WTC11 (cell line): ENCODE measurements around the gene TIMP2. TPM values are rescaled to one million over a fixed set of nuclear protein-coding genes. Genes with fewer than 3 reads are reported as not detected.

Experiments used
- ATAC-seq: fragments of 200-7000 bp; cut with Tn5 transposase; 2 replicates; pipeline ENCODE4 v1.10.0; 2021; ENCODE audit warnings: mild to moderate bottlenecking, moderate library complexity
- CTCF ChIA-PET: fragments of 300-600 bp; sonication (Branson Sonifier 250); formaldehyde crosslinking; loops from one replicate; lab custom pipeline; 2021; ENCODE audit warnings: antibody characterized with exemption; lab: Charles Lee
- POLR2A ChIA-PET: fragments of 350-600 bp; sonication (Branson Sonifier 250); formaldehyde crosslinking; loops from one replicate; lab custom pipeline; 2021; ENCODE audit warnings: antibody characterized with exemption; lab: Charles Lee
- DNase-seq: peaks from one replicate; pipeline ENCODE4 v3.0.0; 2021; ENCODE audit warnings: low spot score
- H3K27ac Mint-ChIP-seq: 2 replicates; pipeline ENCODE4 v1.8.0; 2021; ENCODE audit warnings: mixed read lengths
- H3K27me3 Mint-ChIP-seq: 2 replicates; pipeline ENCODE4 v1.8.0; 2021; ENCODE audit warnings: low read depth, mild to moderate bottlenecking, moderate library complexity, mixed read lengths
- H3K36me3 Mint-ChIP-seq: 2 replicates; pipeline ENCODE4 v1.8.0; 2021; ENCODE audit warnings: mixed read lengths
- H3K4me1 Mint-ChIP-seq: 2 replicates; pipeline ENCODE4 v1.8.0; 2022; ENCODE audit warnings: mixed read lengths
- H3K4me3 Mint-ChIP-seq: 2 replicates; pipeline ENCODE4 v1.8.0; 2021; ENCODE audit warnings: mild to moderate bottlenecking, moderate library complexity, mixed read lengths
- H3K9me3 Mint-ChIP-seq: 2 replicates; pipeline ENCODE4 v1.8.0; 2021; ENCODE audit warnings: mixed read lengths
- AFF4 ChIP-seq: sonication (generic); formaldehyde crosslinking; IDR thresholded peaks from 2 replicates; pipeline ENCODE4 v1.8.1; 2023; ENCODE audit warnings: mild to moderate bottlenecking, missing genetic modification reagents, borderline replicate concordance
- CBFB ChIP-seq: sonication (generic); formaldehyde crosslinking; IDR thresholded peaks from 2 replicates; pipeline ENCODE4 v1.8.1; 2022; ENCODE audit warnings: mild to moderate bottlenecking, low read depth, missing genetic modification reagents
- E2F5 ChIP-seq: sonication (generic); formaldehyde crosslinking; IDR thresholded peaks from 2 replicates; pipeline ENCODE4 v1.8.1; 2022; ENCODE audit warnings: mild to moderate bottlenecking, moderate library complexity, missing genetic modification reagents
- ETV6 ChIP-seq: sonication (generic); formaldehyde crosslinking; IDR thresholded peaks from 2 replicates; pipeline ENCODE4 v1.8.1; 2022; ENCODE audit warnings: mild to moderate bottlenecking, missing genetic modification reagents
- FOXK1 ChIP-seq: sonication (generic); formaldehyde crosslinking; IDR thresholded peaks from 2 replicates; pipeline ENCODE4 v1.8.0; 2022; ENCODE audit warnings: mild to moderate bottlenecking, moderate library complexity, missing genetic modification reagents
- HMGXB4 ChIP-seq: sonication (generic); formaldehyde crosslinking; IDR thresholded peaks from 2 replicates; pipeline ENCODE4 v1.8.1; 2023; ENCODE audit warnings: mild to moderate bottlenecking, moderate library complexity, missing genetic modification reagents
- JAZF1 ChIP-seq: fragments of 250-450 bp; sonication (Bioruptor Pico); IDR thresholded peaks from 2 replicates; pipeline ENCODE4 v1.9.0; 2021; ENCODE audit warnings: moderate library complexity, mild to moderate bottlenecking, inconsistent platforms
- KAT7 ChIP-seq: sonication (generic); formaldehyde crosslinking; IDR thresholded peaks from 2 replicates; pipeline ENCODE4 v1.8.1; 2023; ENCODE audit warnings: missing genetic modification reagents, mild to moderate bottlenecking, borderline replicate concordance
- NR2C2 ChIP-seq: sonication (generic); formaldehyde crosslinking; IDR thresholded peaks from 2 replicates; pipeline ENCODE4 v1.8.0; 2022; ENCODE audit warnings: mild to moderate bottlenecking, missing genetic modification reagents
- OVOL2 ChIP-seq: fragments of 250-450 bp; sonication (Bioruptor Pico); IDR thresholded peaks from 2 replicates; pipeline ENCODE4 v1.9.0; 2021; ENCODE audit warnings: mild to moderate bottlenecking, borderline replicate concordance
- STAT6 ChIP-seq: sonication (generic); formaldehyde crosslinking; conservative IDR thresholded peaks from 2 replicates; pipeline ENCODE4 v1.8.1; 2023; ENCODE audit warnings: mild to moderate bottlenecking, low read depth, missing genetic modification reagents, moderate library complexity
- ZNF138 ChIP-seq: sonication (generic); formaldehyde crosslinking; conservative IDR thresholded peaks from 2 replicates; pipeline ENCODE4 v1.8.1; 2022; ENCODE audit warnings: mild to moderate bottlenecking, moderate library complexity, missing genetic modification reagents
- ZNF317 ChIP-seq: sonication (generic); formaldehyde crosslinking; IDR thresholded peaks from 2 replicates; pipeline ENCODE4 v1.8.1; 2023; ENCODE audit warnings: low read depth, mild to moderate bottlenecking, moderate library complexity, missing genetic modification reagents, borderline replicate concordance
- ZNF423 ChIP-seq: fragments of 250-450 bp; sonication (Bioruptor Pico); IDR thresholded peaks from 2 replicates; pipeline ENCODE4 v2.1.2; 2022; ENCODE audit warnings: mild to moderate bottlenecking, moderate library complexity
- ZNF512 ChIP-seq: sonication (generic); formaldehyde crosslinking; IDR thresholded peaks from 2 replicates; pipeline ENCODE4 v1.8.1; 2022; ENCODE audit warnings: missing genetic modification reagents, borderline replicate concordance
- ZSCAN18 ChIP-seq: fragments of 250-450 bp; sonication (Bioruptor Pico); IDR thresholded peaks from 2 replicates; pipeline ENCODE4 v2.1.2; 2022; ENCODE audit warnings: mild to moderate bottlenecking, moderate library complexity
- total RNA-seq: library from RNA; stranded (reverse); gene quantifications from 3 replicates; pipeline ENCODE4 v1.2.3, GENCODE V29; 2021

TIMP2 gene
- total RNA-seq, 1 experiment from 2014 or later: 37.1 TPM

GRCh38 chr17:78954684-78955083, 29.5 kb upstream of the TIMP2 start (continued):
- TF ChIP-seq HMGXB4: no peak
- TF ChIP-seq KAT7: no peak
- TF ChIP-seq ZNF423 (CRISPR knock-in tag): no peak
- TF ChIP-seq JAZF1: no peak
- no peak for TF ChIP-seq ZNF138 (CRISPR knock-in tag)
- no peak for TF ChIP-seq CBFB (CRISPR knock-in tag)
- no peak for TF ChIP-seq ZNF512 (CRISPR knock-in tag)
- TF ChIP-seq FOXK1 (CRISPR knock-in tag): no peak

GRCh38 chr17:78953356-78954350, 28.5 kb upstream of the TIMP2 start:
- no peak for TF ChIP-seq OVOL2
- TF ChIP-seq NR2C2: no peak
- no peak for TF ChIP-seq STAT6 (CRISPR knock-in tag)
- TF ChIP-seq ZSCAN18 (CRISPR knock-in tag): no peak
- TF ChIP-seq ZNF317 (CRISPR knock-in tag): no peak
- TF ChIP-seq AFF4 (CRISPR knock-in tag): no peak
- no peak for TF ChIP-seq HMGXB4
- TF ChIP-seq ETV6 (CRISPR knock-in tag): no peak
- TF ChIP-seq E2F5 (CRISPR knock-in tag): no peak
- Mint-ChIP-seq H3K9me3 (peaks cover 19% of the 10 kb centered on the region), H3K4me3 (no peak overlapping the region), H3K27ac (no peak overlapping the region), H3K4me1 (no peaks in the 10 kb centered on the region), H3K36me3 (peaks cover 17% of the 10 kb centered on the region), H3K27me3 (peaks cover 6% of the 10 kb centered on the region)
- CTCF ChIA-PET: interaction anchor here (0.6 to 2.8 kb wide), 7 partner anchors 17 to 467 kb away, joined by 3 to 12 read pairs (median 3); no protein-coding TSS in a partner anchor
- no peak for ATAC-seq
- POLR2A ChIA-PET: no interaction called here
- no peak for DNase-seq
